ENCODE data around the gene MAP1LC3B2.

Gene MAP1LC3B2

GRCh38 chr12:116615141-116615861 lies 56.1 kb downstream of the MAP1LC3B2 start:
- Histone ChIP-seq H3K79me2 (ENCODE audit: insufficient read depth, low read length) (no peaks in the 10 kb centered on the region), H3K4me3 (ENCODE audit: low read length, poor library complexity, severe bottlenecking) (no peak overlapping the region), H3K4me2 (ENCODE audit: low read depth, low read length, poor library complexity, severe bottlenecking) (no peak overlapping the region), H3K4me1 (ENCODE audit: insufficient read depth, low read length, poor library complexity, severe bottlenecking) (no peaks in the 10 kb centered on the region), H2AFZ (ENCODE audit: low read length) (no peak overlapping the region), H3F3A (ENCODE audit: low read depth) (no peaks in the 10 kb centered on the region), H3K9me3 (ENCODE audit: insufficient read depth, low read depth, low read length) (no peaks in the 10 kb centered on the region), H4K20me1 (ENCODE audit: insufficient read depth, low read length, poor library complexity, severe bottlenecking) (no peaks in the 10 kb centered on the region), H3K27me3 (ENCODE audit: insufficient read depth, low read length, poor library complexity, severe bottlenecking) (no peaks in the 10 kb centered on the region), H3K36me3 (ENCODE audit: insufficient read depth, low read length) (no peaks in the 10 kb centered on the region), H3K9ac (ENCODE audit: low read depth, low read length, poor library complexity, severe bottlenecking) (no peak overlapping the region), H3K9me2 (replicated peaks; ENCODE audit: low read depth, low read length) (no peaks in the 10 kb centered on the region)
- TF ChIP-seq EZH2phosphoT487 (IDR thresholded peaks at IDR 0.05; ENCODE audit: borderline replicate concordance) = no peak
- no peak for TF ChIP-seq CTCF (conservative IDR thresholded peaks at IDR 0.05; ENCODE audit: low read length)

GRCh38 chr12:116616536-116617248 lies 57.5 kb downstream of the MAP1LC3B2 start:
- Histone ChIP-seq H3K9ac (ENCODE audit: low read depth, low read length, poor library complexity, severe bottlenecking) (no peak overlapping the region), H3K79me2 (ENCODE audit: insufficient read depth, low read length) (no peaks in the 10 kb centered on the region), H2AFZ (ENCODE audit: low read length) (no peak overlapping the region), H3K9me2 (replicated peaks; ENCODE audit: low read depth, low read length) (no peaks in the 10 kb centered on the region), H3K4me1 (ENCODE audit: insufficient read depth, low read length, poor library complexity, severe bottlenecking) (no peaks in the 10 kb centered on the region), H3K36me3 (ENCODE audit: insufficient read depth, low read length) (no peaks in the 10 kb centered on the region), H3K9me3 (ENCODE audit: insufficient read depth, low read depth, low read length) (no peaks in the 10 kb centered on the region), H4K20me1 (ENCODE audit: insufficient read depth, low read length, poor library complexity, severe bottlenecking) (no peaks in the 10 kb centered on the region), H3F3A (ENCODE audit: low read depth) (no peaks in the 10 kb centered on the region), H3K4me3 (ENCODE audit: low read length, poor library complexity, severe bottlenecking) (no peak overlapping the region), H3K27me3 (ENCODE audit: insufficient read depth, low read length, poor library complexity, severe bottlenecking) (no peaks in the 10 kb centered on the region), H3K4me2 (ENCODE audit: low read depth, low read length, poor library complexity, severe bottlenecking) (no peak overlapping the region)
- TF ChIP-seq CTCF (conservative IDR thresholded peaks at IDR 0.05; ENCODE audit: low read length) (no peak), EZH2phosphoT487 (IDR thresholded peaks at IDR 0.05; ENCODE audit: borderline replicate concordance) (no peak)

GRCh38 chr12:116619246-116619645 lies 60.1 kb downstream of the MAP1LC3B2 start:
- H2AFZ ChIP-seq (ENCODE audit: low read length) = 0 out of 2 replicates have a peak overlapping the region, but pooled peaks have one; percentile 30
- no peaks in the 10 kb centered on the region for H3F3A ChIP-seq (ENCODE audit: low read depth)
- no peak overlapping the region for H3K9ac ChIP-seq (ENCODE audit: low read depth, low read length, poor library complexity, severe bottlenecking)
- no peaks in the 10 kb centered on the region for H4K20me1 ChIP-seq (ENCODE audit: insufficient read depth, low read length, poor library complexity, severe bottlenecking)
- no peaks in the 10 kb centered on the region for H3K27me3 ChIP-seq (ENCODE audit: insufficient read depth, low read length, poor library complexity, severe bottlenecking)
- TF ChIP-seq CTCF (conservative IDR thresholded peaks at IDR 0.05; ENCODE audit: low read length) = no peak
- no peak for TF ChIP-seq EZH2phosphoT487 (IDR thresholded peaks at IDR 0.05; ENCODE audit: borderline replicate concordance)
- no peak overlapping the region for H3K4me2 ChIP-seq (ENCODE audit: low read depth, low read length, poor library complexity, severe bottlenecking)
- H3K4me1 ChIP-seq (ENCODE audit: insufficient read depth, low read length, poor library complexity, severe bottlenecking) = no peaks in the 10 kb centered on the region
- H3K36me3 ChIP-seq (ENCODE audit: insufficient read depth, low read length) = no peaks in the 10 kb centered on the region
- peaks cover 8% of the 10 kb centered on the region; the same call in 1 of the 2 replicates for H3K9me3 ChIP-seq (ENCODE audit: insufficient read depth, low read depth, low read length)
- no peaks in the 10 kb centered on the region for H3K9me2 ChIP-seq (replicated peaks; ENCODE audit: low read depth, low read length)
- no peaks in the 10 kb centered on the region for H3K79me2 ChIP-seq (ENCODE audit: insufficient read depth, low read length)
- H3K4me3 ChIP-seq (ENCODE audit: low read length, poor library complexity, severe bottlenecking) = no peak overlapping the region

All from Loucy (cell line).